Mucosa of stomach (tissue), 1 donor: ENCODE results near the gene VDAC1.
"Not testable (repeated sequence)": the region's sequence is repeated elsewhere in the genome, so short reads cannot be mapped to it uniquely, and the experiment has no call there.

Experiments
- H3K27me3 ChIP-seq: one replicate; pipeline ENCODE4 v1.7.0; 2013; ENCODE audit warnings: mild to moderate bottlenecking, low read length; ENCODE audit not compliant: control insufficient read depth, insufficient read depth
- H3K36me3 ChIP-seq: one replicate; pipeline ENCODE4 v1.7.0; 2013; ENCODE audit warnings: low read length; ENCODE audit not compliant: control insufficient read depth, insufficient read depth
- H3K4me1 ChIP-seq: one replicate; pipeline ENCODE4 v1.7.0; 2013; ENCODE audit warnings: mild to moderate bottlenecking, low read length; ENCODE audit not compliant: control insufficient read depth, insufficient read depth
- H3K4me3 ChIP-seq: one replicate; pipeline ENCODE4 v1.7.0; 2013; ENCODE audit warnings: low read length
- H3K9ac ChIP-seq: one replicate; pipeline ENCODE4 v1.7.0; 2013; ENCODE audit warnings: mild to moderate bottlenecking, low read length, moderate library complexity
- H3K9me3 ChIP-seq: one replicate; pipeline ENCODE4 v1.7.0; 2013; ENCODE audit warnings: mild to moderate bottlenecking, low read length, moderate library complexity; ENCODE audit not compliant: control insufficient read depth
- donor health status: Pancreatic carcinoma.

Gene VDAC1

GRCh38 chr5:133991171-133991910 is 13.4 kb downstream of the VDAC1 start:
- Histone ChIP-seq H3K9me3 (no peaks in the 10 kb centered on the region), H3K27me3 (no peaks in the 10 kb centered on the region), H3K4me3 (no peak overlapping the region), H3K36me3 (peaks cover 28% of the 10 kb centered on the region), H3K4me1 (peaks cover 35% of the 10 kb centered on the region), H3K9ac (no peak overlapping the region)

GRCh38 chr5:133990396-133990795 is 14.4 kb downstream of the VDAC1 start:
- H3K27me3 ChIP-seq = no peaks in the 10 kb centered on the region
- H3K36me3 ChIP-seq = peaks cover 32% of the 10 kb centered on the region
- H3K9ac ChIP-seq = no peak overlapping the region
- H3K4me3 ChIP-seq = no peak overlapping the region
- no peaks in the 10 kb centered on the region for H3K9me3 ChIP-seq
- H3K4me1 ChIP-seq = peaks cover 26% of the 10 kb centered on the region

- Histone ChIP-seq H3K4me1 (no peaks in the 10 kb centered on the region), H3K9me3 (no peaks in the 10 kb centered on the region), H3K36me3 (peaks cover 28% of the 10 kb centered on the region), H3K27me3 (no peaks in the 10 kb centered on the region), H3K9ac (no peak overlapping the region), H3K4me3 (no peak overlapping the region)
Measured at GRCh38 chr5:133985540-133986180, 19.1 kb downstream of the VDAC1 start.

- H3K36me3 ChIP-seq = peaks cover 17% of the 10 kb centered on the region
- no peak overlapping the region for H3K9ac ChIP-seq
- H3K27me3 ChIP-seq = no peaks in the 10 kb centered on the region
- H3K4me1 ChIP-seq = no peaks in the 10 kb centered on the region
- H3K4me3 ChIP-seq = no peak overlapping the region
- H3K9me3 ChIP-seq = no peaks in the 10 kb centered on the region
Measured at GRCh38 chr5:133983674-133984073, 21.1 kb downstream of the VDAC1 start.

GRCh38 chr5:133981714-133982113 is 23.1 kb downstream of the VDAC1 start:
- Histone ChIP-seq H3K36me3 (peaks cover 7% of the 10 kb centered on the region), H3K4me1 (no peaks in the 10 kb centered on the region), H3K4me3 (no peak overlapping the region), H3K9me3 (no peaks in the 10 kb centered on the region), H3K27me3 (no peaks in the 10 kb centered on the region), H3K9ac (no peak overlapping the region)

GRCh38 chr5:133980652-133981051 is 24.1 kb downstream of the VDAC1 start:
- no peak overlapping the region for H3K9ac ChIP-seq
- no peaks in the 10 kb centered on the region for H3K4me1 ChIP-seq
- H3K27me3 ChIP-seq = no peaks in the 10 kb centered on the region
- H3K36me3 ChIP-seq = peaks cover 4% of the 10 kb centered on the region
- H3K9me3 ChIP-seq = no peaks in the 10 kb centered on the region
- no peak overlapping the region for H3K4me3 ChIP-seq

- Histone ChIP-seq H3K27me3 (no peaks in the 10 kb centered on the region), H3K9ac (no peak overlapping the region), H3K9me3 (no peaks in the 10 kb centered on the region), H3K36me3 (peaks cover 12% of the 10 kb centered on the region), H3K4me3 (no peak overlapping the region), H3K4me1 (no peaks in the 10 kb centered on the region)
Measured at GRCh38 chr5:133978943-133979342, 25.8 kb downstream of the VDAC1 start.

- Histone ChIP-seq H3K36me3 (peaks cover 12% of the 10 kb centered on the region), H3K9me3 (no peaks in the 10 kb centered on the region), H3K27me3 (no peaks in the 10 kb centered on the region), H3K4me1 (no peaks in the 10 kb centered on the region), H3K9ac (no peak overlapping the region), H3K4me3 (no peak overlapping the region)
Measured at GRCh38 chr5:133977858-133978257, 26.9 kb downstream of the VDAC1 start.

- Histone ChIP-seq H3K4me1 (no peaks in the 10 kb centered on the region), H3K27me3 (no peaks in the 10 kb centered on the region), H3K4me3 (no peak overlapping the region), H3K9me3 (no peaks in the 10 kb centered on the region), H3K9ac (no peak overlapping the region), H3K36me3 (peaks cover 12% of the 10 kb centered on the region)
Measured at GRCh38 chr5:133977161-133977787, 27.5 kb downstream of the VDAC1 start.

- H3K27me3 ChIP-seq, H3K4me1 ChIP-seq, H3K36me3 ChIP-seq, H3K4me3 ChIP-seq, H3K9me3 ChIP-seq, H3K9ac ChIP-seq: not testable (repeated sequence)
Measured at GRCh38 chr5:133975546-133975945, 29.2 kb downstream of the VDAC1 start.

GRCh38 chr5:133974142-133974541 is 30.6 kb downstream of the VDAC1 start:
- peaks cover 4% of the 10 kb centered on the region for H3K4me1 ChIP-seq
- H3K9me3 ChIP-seq = no peaks in the 10 kb centered on the region
- no peaks in the 10 kb centered on the region for H3K27me3 ChIP-seq
- no peak overlapping the region for H3K9ac ChIP-seq
- no peak overlapping the region for H3K4me3 ChIP-seq
- H3K36me3 ChIP-seq = peaks cover 9% of the 10 kb centered on the region

GRCh38 chr5:133970325-133970909 is 34.4 kb downstream of the VDAC1 start:
- no peaks in the 10 kb centered on the region for H3K9me3 ChIP-seq
- H3K4me3 ChIP-seq = no peak overlapping the region
- peaks cover 9% of the 10 kb centered on the region for H3K36me3 ChIP-seq
- no peak overlapping the region for H3K9ac ChIP-seq
- no peaks in the 10 kb centered on the region for H3K27me3 ChIP-seq
- H3K4me1 ChIP-seq = peaks cover 10% of the 10 kb centered on the region
